ENCODE measurements around the gene SNED1.

Gene SNED1

DNA sequence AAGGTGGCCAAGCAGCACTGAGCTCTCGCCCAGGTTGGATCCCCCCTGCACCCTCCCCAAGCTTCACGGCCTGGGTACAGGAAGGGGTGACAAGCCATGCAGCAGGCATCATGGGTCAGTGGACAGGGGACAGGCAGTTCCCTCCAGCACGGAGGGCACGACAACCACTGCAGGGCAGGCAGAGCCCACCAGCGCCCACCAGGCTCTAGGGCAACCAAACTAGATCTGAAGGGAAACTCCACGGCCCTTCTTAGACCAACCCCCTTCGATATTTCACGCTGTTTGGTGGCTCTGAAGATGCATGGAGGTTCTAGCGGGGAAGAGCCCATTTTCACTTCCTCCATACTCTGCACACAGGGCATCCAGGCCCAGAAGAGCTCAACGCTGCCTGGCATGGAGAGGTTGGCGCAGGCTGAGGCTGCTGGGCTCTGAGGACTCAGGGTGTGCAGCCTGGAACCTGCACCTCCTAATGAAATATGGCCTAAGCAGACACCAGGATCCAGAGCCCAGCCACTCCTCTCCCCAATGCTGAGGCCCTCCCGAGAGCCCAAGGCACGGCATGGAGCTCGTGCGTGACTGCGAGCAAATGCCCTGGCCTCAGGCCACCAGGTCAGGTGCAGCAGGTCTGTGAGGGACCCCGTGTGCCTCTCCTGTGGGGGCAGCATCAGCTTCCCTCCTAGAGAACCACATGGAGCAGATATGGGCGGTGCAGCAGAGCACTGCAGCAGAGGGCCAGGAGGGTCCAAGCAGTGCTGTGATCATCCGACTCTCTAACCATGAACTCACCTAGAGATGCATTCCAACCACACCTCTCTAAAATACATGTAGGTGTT is 112.4 kb downstream of the SNED1 start:
- DNase-seq, result no peak

DNA sequence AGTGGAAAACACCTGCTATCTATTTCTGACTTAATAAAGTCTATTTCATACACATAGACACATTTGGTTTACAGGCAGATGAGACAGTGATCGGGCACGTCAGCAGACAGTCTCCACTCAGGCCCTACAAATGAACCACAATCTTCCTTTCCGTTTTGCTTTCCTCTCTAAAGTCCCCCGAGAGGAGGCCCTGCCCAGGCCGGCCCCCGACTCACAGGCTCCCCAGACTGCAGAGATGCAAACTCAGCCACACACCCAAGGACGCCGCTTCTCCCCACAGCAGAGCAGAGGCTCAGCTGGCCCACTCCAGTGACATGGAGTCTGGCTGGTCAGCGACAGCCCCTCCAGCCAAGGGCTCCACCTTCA is 113.0 kb downstream of the SNED1 start:
- no peak for DNase-seq

DNA sequence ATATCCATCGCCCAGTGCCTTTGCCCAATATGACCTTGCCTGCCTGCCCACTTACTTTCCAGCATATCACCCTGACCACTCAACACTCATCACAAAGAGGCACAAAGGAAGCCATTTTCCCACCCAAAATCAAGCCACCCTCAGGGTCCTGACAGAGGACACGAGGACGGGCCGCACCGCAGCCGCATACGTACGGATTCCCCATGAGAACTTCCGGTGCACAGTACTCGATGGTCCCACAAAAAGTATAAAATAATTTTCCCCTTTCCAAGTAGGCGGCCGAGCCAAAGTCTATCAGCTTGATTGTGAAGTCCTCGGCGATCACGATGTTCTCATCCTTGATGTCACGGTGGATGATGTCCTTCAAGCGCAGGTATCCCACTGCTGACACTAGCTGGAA is 113.6 kb downstream of the SNED1 start:
- DNase-seq, result no peak

GRCh38 chr2:241112592-241112991 is 114.2 kb downstream of the SNED1 start:
- no peak for DNase-seq

DNA sequence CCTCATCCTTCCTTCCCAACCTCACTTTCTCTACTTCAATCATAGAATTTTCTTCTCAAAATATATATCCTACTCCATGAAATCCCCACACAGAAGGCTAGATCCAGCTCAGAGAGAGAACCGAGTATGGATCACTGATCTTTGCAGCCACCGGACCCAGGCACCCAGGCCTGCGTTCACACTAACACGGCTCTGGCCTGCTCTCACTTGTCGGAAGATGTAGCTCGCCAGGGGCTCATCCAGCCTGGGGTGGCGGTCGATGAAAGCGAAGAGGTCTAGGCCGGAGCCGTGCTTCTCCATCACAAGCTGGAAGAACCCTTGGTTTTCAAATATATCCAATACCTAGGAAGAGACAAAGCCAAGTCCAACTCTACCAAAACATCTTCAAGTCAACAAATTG is 116.4 kb downstream of the SNED1 start:
- DNase-seq, result no peak

GRCh38 chr2:241115361-241115760 is 116.9 kb downstream of the SNED1 start:
- no peak for DNase-seq

GRCh38 chr2:241116606-241117560 is 118.5 kb downstream of the SNED1 start:
- DNase-seq, result no peak

- DNase-seq, result no peak
Measured at GRCh38 chr2:241118737-241119505, 120.5 kb downstream of the SNED1 start.

DNA sequence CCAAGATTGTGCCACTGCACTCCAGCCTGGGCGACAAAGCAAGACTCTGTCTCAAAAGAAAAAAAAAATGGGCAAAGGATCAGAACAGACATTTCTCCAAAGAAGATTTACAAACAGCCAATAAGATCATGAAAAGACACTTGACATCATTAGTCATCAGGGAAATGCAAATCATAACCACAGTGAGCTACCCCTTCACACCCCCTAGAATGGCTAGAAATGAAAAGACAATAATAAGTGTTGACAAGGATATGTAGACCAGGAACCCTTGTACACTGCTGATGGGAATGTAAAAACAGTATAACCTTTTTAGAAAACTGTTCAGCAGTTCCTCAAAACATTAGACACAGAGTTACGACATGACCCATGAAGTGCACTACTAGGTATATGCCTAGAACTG is 122.0 kb downstream of the SNED1 start:
- no peak for DNase-seq

- DNase-seq, result no peak
Measured at GRCh38 chr2:241121008-241121407, 122.6 kb downstream of the SNED1 start.

DNA sequence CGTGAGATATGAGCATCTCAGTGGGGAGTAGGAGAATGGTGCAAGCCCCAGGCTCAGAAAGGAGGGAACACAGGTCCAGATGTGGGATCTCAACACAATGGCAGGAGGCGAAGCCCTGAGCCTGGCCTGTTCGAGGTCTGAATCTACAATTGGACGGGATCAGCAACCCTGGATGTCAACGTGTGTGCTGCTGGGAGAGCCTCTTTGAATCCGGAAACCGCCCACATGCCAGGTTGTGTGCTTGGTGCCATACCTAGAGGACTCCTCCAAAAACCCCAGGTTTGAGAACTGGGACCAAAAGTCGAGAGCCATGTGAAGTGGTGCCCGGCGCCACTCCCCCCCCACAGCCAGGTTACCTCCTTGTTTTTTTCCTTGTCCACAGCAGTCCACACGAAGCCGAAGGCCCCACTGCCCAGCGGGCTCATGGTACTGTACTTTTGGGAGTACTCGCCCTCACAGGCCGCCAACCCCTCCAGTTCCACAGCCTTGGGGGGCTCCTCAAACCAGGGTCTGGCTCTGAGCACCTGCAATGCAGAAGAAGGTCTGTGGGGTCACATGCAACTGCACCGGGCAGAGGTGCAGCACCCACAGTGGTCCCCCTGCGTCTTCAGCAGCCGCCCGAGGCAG is 124.1 kb downstream of the SNED1 start:
- no peak for DNase-seq

DNA sequence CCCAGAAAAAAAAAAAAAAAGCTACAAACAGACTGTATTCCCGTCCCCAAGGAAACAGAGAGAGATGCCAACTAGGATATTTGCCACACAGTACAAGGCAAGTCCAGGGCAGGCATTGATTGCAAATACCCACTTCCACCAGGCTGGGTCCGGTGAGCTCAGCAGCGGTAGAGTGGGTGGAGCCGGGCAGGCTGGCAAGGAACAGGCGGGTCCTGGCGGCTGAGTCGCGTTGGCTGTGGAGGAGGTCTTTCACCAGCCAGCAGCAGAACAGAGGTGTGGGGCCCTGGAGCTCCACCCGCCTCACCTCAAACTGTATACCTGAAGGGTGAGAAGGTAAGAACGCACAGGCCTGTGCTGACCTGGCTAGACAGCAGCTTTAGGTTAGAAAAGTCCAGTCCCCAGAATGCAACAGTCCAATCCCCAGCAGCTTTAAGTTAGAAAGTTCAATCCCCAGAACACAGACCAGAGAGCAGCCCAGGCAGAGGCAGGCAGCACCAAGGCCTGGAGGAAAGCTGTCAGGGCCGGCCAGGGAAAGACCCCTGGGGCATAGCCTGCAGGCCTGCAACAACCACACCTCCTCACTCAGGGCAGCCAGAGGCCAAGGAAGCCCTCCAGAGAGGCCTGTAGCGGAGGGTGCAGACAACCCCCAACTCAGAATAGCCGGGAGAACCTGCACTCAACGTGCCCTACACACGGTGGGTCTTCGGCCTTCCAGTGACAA is 125.6 kb downstream of the SNED1 start:
- DNase-seq, result no peak

DNA sequence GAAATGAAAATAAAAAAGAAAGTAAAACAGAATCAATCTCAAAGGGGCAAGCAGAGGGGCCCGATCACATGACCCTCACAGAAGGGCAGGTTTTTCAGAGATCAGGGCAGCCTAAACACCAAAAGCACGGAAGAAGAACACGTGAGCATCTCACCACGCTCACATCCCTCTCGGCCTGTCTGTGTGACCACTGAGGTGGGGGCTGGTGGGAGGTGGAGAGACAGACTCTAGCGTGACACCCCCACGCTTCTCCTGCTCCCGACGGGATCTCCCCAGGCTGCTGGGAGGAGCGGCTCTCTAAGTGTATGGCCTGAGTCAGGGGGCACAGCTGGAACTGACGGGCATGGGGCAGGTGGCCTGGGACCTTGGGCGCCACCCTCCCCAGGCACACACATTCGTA is 127.2 kb downstream of the SNED1 start:
- DNase-seq, result no peak

DNA sequence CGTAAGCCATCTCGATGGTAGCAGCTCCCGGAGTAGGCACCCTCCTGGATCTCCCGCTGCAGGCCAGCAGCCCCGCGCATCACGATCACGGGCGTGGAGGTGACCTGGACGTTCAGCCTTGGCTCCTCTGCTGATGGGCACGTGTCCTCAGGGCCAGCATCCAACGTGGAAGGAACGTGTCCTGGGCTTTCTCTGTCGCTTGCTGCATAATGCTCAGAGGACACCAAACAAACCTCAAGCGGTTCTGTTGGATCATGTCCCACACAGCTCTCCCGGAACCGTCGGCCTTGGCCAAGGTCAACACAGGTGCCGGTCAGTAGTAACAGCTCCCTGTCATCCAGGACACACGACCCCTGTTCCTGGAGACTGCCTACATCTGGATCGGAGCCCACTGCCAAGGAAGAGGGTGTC is 127.8 kb downstream of the SNED1 start:
- no peak for DNase-seq

DNA sequence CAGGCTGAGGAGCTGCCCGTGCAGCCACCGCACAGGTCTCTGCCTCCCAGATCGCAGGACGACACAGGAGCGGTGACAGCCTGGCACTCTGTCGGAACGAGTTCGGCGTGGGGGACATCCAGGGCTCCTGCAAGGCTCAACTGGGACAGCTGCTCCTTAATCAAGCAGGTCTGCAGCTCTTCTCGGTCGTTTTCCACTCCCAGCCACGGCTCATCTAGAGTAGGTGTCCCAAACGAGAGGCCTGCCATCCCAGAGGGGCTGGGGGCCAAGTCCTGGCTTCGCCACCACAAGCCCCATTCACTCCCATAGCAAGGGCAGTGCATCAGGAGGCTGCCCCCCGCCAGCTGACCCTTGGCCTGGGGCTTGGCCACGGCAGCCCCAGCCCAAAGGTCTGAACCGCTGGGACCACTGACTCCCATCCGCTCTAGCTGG is 128.4 kb downstream of the SNED1 start:
- no peak for DNase-seq

- DNase-seq, result no peak
Measured at GRCh38 chr2:241128266-241128665, 129.8 kb downstream of the SNED1 start.

GRCh38 chr2:241129086-241129871 is 130.9 kb downstream of the SNED1 start:
- no peak for DNase-seq

- no peak for DNase-seq
Measured at GRCh38 chr2:241130316-241130715, 131.9 kb downstream of the SNED1 start.

DNA sequence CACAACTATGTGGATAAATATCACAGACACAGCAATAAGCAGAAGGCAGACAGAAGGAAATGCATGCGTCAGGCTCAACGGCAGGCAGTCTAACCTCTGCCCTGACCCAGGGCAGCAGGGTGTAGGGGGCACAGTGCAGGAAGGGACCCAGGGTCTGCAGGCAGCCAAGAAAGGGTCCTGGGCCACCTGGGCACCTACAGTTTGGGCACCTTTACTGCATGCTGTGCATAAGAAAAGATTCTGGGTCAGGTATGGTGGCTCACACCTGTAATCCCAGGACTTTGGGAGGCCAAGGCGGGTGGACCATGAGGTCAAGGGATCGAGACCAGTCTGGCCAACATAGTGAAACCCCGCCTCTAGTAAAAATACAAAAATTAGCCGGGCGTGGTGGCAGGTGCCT is 133.1 kb downstream of the SNED1 start:
- DNase-seq, result no peak

DNA sequence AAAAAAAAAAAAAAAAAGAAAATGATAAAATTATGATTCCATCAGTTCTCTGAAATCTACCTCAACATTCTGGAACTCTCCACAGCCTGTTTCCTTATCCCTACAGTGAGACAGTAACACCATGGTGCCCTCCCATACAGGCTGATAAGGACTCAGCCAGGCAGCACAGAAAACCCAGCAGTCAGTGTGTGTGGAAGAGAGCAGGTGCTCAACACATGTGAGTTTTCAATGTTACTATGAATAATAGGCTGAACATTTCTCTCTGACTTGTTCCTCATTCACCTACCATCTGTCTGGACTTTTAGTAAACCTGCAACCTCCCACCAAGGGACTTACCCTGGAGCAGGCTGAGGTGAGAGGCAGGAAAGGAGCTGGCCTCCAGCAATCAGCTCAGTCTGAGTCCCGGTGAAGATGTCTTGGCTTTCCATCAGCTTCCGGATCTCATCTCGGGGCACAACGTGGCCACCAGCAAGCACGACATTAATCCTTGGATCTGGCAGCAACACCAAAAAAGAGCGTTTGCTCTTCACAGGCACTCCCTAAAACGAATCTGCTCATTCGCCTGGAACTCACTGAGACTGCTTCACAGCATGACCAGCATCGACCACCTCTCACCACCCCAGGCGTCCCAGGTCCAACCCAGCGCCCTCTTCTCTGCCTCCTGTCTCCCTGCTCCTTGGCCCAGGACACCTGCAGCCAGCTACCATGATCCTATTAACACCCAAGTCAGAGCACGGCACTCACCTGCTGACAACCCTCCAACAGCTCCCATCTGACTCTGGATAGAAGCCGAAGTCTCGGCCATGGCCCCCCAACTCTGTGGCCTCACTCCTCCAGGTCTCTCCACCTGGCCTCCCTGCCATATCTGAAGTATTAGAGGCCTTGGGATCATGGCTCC is 134.4 kb downstream of the SNED1 start:
- DNase-seq, result no peak
